HG03442 (cell line): Measurements from ENCODE around the gene GLCE.

ENCODE experiments used
- ATAC-seq: cut with Tn5 transposase; IDR thresholded peaks from one replicate; pipeline ENCODE4 v1.9.1; 2021; ENCODE audit warnings: mild to moderate bottlenecking, moderate library complexity; ENCODE audit not compliant: unreplicated experiment

The GLCE gene

DNA sequence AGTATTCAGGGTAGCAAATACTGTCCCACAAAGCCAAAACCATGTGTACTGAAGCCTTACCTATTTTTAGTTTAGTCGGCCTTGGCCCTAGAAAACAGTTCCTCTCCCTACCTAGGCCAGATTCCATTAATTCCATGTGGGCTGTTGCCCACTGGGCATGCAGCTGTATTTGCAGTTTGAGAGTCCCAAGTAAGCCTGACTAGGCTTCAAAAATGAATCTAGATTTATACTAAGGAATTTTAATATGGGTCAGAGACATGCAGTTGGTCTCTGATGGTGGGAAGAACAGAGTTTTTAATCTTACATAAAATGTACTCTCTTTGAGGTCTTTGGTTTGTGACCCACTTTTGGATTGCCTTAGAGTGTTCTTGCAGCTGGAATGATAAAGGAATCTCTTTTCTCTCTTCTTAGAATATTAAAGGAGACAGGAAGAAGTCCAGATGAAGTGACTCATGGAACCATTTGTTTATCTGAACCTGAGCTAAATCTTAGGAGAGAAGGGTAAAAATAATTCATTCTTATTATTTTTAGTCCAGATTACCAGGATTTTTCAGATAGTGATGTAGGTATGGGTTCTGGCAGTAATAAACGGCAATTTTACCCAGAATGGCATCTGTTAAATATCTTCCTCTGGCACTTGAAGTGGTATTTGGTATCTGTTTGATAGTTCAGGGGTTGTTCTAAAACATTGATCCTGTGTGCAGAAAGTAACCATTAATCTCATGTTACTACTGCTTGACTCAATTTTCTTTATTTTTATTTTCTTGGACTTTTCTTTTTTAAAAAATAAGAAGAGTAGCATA is 33.8 kb downstream of the GLCE start:
- ATAC-seq: no peak

DNA sequence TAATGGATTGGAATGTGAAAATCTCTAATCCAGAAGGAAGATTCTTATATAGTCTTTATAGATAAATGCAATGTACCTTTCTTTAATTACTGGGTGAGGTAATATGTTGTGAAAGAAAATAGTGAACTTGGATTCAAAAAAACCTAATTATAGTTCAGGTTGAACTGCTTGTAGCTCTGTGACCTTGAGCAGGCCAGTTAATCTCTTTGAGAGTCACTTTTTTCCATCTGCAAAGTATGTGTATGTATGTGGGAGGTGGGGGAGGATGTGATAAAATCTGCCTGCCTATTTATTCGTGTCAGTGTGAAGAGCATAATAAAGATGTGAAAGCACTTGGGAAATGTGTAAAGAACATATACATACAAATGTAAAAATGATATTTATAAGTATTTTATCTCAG is 34.4 kb downstream of the GLCE start:
- no peak for ATAC-seq

DNA sequence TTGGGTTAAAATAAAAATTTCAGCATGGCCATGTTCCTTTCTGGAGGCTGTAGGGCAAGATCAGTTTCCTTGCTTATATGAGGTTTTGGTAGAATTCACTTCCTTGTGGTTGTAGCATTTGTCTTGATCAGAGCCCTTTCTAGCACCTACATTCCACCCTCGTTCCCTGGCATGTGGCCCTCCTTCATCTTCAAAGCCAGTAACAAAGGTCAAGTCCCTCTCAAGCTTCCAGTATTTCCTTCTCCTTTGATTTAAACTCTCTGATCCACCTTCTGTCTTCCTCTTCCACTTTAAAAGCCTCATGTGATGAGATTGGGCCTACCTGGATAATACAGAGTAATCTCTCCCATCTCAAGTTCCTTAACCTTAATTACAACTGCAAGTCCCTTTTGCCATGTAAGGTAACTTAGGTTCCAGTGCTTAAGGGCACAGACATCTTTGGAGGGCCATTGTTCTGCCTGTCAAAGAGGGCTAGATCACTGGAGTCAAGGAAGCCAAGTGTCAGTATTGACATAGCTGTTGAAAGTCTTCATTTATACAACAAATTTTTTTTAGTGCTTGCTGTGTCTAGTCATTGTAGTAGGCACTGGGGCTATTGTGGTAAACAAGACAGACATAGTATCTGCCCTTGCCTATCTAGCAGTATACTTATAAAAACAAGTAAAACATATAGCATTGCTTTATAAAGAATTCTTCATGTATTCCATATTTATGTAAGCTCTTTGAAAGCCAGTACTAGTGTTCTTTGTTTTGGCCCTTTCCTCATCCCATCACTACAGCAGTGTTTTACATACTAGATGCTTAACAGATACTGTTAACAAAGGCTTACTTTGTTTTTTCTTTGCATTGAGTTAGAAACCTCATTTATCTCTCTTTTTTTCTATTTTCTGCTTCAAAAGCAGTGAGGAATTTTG is 40.7 kb downstream of the GLCE start:
- no peak for ATAC-seq

DNA sequence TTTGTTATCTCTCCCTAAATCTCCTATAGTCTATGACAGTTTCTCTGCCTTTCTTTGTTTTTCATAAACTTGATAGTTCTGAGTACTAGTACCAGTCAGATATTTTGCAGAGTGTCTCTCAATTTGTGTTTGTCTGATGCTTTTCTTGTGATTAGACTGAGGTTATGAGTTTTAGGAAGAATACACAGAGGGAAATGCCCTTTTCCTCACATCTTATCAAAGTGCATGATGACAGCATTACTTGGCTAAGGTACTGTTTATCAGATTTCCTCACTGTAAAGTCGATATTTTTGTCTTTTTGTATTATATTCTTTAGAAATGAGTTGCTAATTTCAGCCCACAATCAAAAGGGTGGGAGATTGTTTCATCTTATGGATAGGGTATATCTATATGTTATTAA is 45.6 kb downstream of the GLCE start:
- ATAC-seq: no peak

DNA sequence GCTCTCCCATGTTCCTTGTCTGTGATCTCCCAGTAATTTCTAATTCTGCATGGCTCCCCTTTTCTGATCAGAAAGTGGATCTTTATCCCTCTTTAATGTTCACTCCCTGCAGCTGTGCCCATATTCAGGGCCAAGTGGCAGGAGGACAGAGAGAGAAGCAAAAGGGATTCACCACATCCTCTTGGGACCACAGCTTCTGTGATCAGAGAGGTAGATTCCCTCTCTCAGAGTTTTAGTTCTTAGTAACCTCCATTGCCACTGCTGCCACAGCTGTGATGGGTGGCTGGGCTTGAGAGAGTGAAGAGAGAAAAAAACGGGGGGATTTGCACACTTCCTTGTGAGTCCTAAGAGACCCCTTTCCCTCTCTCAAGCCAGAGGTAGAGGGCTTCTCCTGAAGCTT is 49.2 kb downstream of the GLCE start:
- no peak for ATAC-seq

DNA sequence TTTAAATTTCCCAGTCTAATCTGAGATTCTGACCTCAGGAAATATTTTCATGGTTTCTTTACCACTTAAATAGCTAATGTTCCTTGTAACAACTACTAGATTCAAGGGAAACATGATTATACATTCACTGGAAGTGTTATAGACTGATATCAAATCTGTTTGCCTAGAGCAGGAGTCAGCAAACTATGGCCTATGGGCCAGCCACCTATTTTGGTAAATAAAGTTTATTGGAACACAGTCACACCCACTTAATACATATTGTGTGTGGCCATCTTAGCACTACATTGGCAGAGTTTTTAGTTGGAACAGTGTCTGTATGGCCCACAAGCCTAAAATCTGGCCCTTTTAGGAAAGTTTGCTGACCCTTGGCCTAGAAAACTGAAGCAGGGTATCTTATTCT is 50.1 kb downstream of the GLCE start:
- no peak for ATAC-seq

DNA sequence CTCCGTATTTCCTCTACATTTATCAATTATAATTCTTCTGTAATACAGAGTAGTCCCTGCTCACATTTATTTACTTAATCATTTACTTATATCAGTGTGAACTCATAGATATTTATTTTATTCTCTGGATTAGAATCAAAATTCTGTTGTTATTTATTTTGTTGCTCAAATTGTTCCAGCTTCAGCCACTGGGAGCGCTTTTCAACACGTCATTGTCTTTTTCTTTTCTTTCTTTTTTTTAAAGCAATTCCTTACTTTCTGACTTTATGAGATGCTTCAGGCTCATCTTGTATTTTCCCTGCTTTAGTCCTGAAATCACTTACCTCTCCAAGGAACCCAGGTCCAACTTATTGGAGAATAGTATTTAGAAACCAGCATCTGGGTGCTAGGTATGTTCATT is 53.4 kb downstream of the GLCE start:
- no peak for ATAC-seq

DNA sequence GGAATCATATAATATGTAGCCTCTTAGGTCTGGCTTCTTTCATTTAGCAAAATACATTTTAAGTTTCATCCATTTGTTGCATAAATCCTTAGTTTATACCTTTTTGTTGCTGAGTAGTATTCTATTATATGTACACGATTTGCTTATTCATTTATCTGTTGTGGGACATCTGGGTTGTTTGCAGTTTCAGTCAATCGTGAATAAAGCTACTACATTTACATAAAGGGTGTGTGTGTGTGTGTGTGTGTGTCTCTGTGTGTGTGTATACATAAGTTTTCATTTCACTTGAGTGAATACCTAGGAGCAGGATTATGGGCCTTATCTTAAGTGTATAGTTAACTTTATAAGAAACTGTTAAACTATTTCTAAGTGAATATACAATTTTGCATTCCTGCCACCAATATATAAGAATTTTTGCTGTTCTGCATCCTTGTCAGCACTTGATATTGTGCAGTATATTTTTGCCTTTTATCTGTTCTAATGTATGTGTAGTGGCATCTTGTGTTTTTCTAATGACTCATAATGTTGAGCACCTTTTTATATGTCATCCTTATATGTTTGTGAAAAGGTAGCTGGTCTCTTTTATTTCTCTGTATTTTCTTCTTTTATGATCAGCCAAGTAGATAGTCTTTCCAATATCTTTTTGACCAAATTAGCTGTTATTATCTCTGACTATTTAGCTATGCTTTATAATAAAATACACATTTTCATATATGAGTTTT is 55.0 kb downstream of the GLCE start:
- ATAC-seq: no peak

DNA sequence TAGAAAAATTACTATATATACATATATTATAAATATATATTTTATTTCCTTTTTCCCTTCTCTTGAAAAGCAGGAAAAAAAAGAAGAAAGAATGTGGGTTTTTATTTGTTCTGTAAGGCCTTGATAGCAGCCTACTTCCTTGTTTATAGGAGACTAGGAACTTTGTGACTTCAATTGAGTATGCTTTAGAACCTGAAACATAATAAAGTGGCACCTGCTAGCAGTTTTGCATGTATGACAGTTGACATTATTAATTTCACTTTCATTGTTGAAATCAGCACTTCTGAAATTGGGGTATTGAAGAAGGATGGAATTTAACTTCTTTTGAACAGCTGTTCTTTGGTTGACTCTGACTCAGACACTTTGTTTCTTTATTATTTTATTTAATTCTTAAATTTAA is 56.9 kb downstream of the GLCE start:
- no peak for ATAC-seq

DNA sequence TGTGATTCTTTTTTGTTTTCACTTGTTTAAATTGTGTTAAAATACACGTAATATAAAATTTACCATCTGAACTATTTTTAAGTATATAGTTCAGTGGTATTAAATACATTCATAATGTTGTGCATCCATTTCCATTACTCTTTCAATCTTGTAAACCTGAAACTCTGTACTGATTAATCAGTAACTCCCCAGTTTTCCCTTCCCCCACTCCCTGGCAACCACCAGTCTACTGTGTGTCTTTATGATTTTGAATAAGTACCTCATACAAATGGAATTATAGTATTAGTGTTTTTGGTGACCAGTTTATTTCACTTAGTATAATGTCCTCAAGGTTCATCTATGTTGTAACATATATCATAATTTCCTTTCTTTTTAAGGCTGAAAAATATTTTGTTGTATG is 59.3 kb downstream of the GLCE start:
- no peak for ATAC-seq

DNA sequence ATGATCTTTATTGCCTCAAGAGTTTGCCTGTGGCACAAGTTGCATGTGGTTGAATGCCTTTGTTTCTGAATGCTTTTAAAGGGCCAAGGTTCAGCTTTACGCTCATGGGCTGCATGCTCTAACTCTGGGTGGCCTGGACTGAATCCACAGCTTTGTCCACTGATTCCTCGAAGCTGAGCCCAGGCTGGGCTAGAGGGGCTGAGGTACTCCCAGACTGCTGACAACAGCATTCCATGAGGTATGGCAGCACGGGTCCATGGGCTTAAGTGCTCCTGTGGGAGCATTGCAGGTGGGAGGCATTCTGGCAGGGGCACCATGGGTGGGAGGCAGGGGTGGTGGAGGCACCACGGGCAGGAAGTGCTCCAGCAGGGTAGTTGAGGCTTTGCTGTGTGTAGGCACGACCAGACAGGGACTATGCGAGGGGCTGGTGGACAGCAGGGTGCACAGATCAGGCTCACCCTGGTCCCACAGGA is 61.6 kb downstream of the GLCE start:
- no peak for ATAC-seq

DNA sequence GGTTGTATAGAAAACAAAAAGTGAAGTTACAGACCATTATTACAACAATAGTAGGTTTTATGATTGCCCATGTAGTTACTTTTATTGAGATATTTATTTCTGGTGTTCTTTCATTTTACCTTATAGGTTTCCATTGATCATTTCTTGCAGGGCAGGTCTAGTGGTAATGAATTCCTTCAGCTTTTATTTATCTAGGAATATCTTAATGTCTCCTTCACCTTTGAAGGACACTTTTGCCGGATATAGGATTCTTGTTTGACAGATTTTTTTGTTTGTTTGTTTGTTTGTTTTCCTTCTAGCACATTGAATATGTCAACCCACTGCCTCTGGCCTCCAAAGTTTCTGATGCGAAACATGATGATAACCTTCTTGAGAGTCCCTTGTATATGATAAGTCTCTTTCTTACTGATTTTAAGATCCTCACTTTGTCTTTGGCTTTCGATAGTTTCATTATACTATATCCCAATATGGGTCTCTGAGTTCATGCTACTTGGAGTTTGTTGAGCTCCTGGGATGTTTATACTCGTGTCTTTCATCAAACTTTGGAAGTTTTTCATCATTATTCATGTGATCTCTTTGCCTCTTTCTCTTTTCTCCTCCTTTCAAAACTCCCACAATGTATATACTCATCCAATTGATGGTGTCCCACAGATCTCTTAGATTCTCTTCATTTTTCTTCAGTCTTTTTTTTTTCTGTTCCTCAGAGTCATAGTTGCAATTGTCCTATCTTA is 62.8 kb downstream of the GLCE start:
- no peak for ATAC-seq

DNA sequence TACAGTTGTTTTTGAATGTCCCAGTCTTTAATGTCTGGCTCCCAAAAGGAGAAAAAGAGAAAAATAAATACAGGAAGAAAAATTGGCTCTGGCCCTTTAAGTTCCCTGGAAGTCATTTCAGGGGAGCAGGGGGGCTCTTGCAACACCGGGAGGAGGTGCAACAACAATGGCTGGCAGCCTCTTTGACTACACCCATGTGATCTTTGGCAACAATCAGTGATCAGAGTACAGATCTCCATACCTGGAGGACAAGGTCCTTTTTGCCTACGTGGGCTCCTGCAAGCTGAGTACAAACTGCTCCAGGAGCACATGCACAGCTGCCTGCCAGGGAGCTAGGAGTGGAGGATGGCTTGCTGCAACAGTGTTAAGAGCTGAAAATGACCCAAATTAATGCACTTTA is 63.9 kb downstream of the GLCE start:
- no peak for ATAC-seq

DNA sequence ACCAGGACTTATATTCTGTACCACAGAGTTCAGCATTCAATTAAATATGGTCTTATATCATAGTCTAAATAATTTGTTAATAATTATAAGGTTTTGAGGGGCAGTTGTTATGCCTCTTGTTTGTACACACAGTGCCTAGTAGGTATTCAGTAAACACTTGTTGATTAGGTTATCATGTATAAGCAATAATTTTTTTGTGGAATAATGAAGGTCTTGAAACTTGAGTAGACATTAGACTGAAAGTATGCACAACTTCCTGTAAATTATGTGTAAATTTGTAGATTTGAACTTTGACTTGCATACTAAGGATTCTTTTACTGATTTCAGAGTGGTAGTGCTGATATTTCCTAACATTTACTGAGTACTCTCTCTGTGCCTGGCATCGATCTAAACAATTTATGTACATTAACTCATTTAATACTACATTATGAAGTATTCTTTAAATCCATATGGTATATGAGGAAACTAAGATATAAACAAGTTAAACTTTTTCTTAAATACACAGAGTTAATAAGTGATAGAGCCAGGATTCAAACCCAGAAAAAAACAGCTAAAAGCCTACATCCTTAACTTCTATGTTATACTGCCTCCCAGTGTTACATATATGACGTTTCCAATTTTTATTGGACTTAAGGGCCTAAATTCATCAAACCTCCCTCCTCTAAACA is 65.1 kb downstream of the GLCE start:
- ATAC-seq: no peak

DNA sequence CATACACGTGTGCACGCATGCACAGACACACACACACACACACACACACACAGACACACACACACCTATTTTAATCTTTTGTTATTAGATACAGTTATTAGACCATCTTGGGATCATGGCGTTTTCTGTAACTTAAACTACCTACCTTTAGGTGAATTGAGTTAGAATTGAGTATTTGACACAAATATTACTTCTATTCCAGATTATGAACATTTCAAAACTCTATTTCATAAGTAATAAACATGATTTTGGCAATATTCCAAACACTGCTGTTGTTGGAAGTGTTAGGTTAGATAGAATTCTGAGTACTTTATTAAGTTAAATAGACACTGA is 65.6 kb downstream of the GLCE start:
- no peak for ATAC-seq

DNA sequence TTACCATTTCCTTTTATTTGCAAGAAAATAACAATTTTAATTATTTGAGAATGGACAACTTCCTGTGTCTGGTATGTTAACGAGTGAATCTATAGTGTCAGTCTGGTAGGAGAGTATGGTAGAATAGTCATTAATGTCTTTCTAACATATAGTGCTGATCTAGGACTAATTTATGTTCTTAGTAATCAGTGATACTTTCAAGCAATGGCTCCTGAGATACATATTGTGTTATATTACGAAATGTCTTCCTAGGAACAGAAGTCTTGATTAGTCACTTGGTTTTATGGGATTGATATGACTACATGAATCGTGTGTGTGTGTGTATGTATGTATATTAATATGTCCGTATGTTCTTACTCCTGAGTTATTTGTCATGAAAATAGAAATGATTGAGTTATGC is 71.7 kb downstream of the GLCE start:
- ATAC-seq: no peak

DNA sequence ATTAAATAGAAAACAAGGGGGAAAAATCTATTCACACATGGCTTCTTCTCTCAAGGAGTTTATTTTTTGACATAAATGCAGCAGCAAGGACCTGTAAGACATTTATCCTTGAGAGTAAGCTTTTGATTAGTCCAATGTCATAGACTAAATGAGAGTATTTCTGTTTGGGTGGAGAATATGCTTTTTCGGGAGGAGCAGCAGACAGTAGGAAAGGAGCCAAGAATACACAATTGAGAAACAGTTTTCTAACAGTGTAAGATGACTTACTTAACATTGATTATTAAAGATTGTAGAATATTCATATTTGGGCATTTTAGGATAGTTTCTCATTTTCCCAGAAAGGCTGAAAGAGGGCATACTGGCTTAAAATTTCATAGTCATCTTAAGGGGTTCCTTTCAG is 72.3 kb downstream of the GLCE start:
- no peak for ATAC-seq

DNA sequence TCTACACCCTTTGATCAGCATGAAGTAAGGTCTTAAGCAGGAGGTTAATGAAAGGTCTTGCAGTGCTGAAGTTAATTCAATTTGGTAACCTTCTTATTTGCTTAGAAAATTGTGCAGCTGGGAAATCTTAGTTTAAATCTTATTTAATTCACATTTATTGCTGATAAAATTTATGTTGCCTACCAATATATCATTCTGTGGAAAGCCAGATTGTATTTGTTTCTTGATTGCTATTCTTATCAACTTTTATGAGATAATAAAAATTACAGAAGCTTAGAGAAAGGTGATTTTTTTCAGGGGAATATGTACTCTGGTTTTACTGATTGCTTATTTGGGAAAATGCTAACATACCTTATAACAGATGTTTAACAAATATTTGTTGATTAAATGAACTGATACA is 74.2 kb downstream of the GLCE start:
- no peak for ATAC-seq

DNA sequence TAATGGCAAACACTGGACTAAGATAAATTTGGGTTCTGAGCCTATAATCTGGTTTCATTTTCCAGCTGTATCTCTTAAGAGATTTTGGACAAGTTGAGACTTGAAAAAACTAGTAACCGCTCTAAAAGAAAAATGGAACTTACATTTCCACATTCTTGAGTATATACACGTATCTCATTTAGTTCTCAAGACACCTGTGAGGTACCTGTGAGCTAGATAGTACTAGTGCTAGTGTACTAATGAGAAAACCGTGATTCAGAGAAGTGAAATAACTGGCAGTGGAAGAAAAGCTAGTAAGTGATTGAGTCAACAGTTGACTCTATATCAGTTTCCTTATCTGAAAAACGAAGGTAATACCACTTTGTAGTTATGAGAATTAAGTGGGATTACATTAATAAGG is 76.1 kb downstream of the GLCE start:
- no peak for ATAC-seq

DNA sequence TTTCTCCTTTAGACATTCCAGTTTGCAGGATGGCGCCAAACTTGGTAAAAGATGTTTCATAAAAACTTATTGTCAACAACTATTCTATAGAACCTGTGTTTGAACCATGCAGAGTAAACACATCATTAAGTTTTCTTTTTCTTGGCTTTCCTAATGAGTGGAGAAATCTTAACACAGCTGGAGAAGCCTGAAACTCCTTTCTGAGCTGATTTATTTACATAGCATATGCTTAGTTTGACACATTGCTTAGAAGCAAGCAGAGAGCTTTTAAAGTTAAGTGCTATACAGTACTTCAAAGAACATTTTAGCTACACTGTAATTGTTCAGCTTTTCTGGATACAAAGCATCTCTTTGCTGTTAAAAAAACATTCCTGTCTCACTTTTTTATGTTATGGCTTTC is 77.3 kb downstream of the GLCE start:
- no peak for ATAC-seq
